ENCODE measurements around the gene ITM2C.

DNA sequence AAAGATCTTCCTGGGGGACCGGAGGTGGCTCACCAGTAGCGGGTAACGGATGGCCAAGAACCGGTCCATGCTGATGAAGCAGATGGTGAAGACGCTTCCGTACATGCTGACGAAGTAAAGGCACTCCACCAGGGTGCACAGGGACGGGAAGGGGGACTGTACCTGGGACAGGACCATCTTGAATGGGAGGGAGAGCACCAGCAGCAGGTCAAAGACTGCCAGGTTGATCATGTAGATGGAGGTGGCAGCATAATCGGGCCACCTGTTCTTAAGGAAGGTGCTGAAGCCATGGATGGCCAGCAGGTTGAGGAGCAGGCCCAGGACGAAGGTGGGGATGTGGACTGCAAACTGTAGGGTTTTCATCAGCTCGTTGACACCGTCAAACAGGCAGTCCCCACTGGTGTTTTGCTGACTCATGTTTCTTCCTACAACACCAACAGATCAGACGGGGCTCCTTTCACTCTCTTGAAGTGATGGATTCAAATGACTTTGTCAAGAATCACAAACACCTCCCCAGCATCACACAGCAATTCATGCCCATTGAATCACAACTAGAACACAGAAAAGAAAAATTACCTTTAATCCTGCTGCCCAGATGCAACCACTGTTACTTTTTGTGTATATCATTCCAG, 45.9 kb downstream of the ITM2C start:
- TF ChIP-seq CEBPG (CRISPR knock-in tag; IDR thresholded peaks at IDR 0.05), result no peak
- TF ChIP-seq, protein P1, sequence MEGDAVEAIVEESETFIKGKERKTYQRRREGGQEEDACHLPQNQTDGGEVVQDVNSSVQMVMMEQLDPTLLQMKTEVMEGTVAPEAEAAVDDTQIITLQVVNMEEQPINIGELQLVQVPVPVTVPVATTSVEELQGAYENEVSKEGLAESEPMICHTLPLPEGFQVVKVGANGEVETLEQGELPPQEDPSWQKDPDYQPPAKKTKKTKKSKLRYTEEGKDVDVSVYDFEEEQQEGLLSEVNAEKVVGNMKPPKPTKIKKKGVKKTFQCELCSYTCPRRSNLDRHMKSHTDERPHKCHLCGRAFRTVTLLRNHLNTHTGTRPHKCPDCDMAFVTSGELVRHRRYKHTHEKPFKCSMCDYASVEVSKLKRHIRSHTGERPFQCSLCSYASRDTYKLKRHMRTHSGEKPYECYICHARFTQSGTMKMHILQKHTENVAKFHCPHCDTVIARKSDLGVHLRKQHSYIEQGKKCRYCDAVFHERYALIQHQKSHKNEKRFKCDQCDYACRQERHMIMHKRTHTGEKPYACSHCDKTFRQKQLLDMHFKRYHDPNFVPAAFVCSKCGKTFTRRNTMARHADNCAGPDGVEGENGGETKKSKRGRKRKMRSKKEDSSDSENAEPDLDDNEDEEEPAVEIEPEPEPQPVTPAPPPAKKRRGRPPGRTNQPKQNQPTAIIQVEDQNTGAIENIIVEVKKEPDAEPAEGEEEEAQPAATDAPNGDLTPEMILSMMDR (CRISPR knock-in tag; IDR thresholded peaks at IDR 0.05), result no peak
